ENCODE data around the gene RPS3. TPM values are rescaled to one million over a fixed set of nuclear protein-coding genes. Genes with fewer than 3 reads are reported as not detected.

The RPS3 gene
- total RNA-seq, 1 donor from 2014 or later: 7,110 TPM

DNA sequence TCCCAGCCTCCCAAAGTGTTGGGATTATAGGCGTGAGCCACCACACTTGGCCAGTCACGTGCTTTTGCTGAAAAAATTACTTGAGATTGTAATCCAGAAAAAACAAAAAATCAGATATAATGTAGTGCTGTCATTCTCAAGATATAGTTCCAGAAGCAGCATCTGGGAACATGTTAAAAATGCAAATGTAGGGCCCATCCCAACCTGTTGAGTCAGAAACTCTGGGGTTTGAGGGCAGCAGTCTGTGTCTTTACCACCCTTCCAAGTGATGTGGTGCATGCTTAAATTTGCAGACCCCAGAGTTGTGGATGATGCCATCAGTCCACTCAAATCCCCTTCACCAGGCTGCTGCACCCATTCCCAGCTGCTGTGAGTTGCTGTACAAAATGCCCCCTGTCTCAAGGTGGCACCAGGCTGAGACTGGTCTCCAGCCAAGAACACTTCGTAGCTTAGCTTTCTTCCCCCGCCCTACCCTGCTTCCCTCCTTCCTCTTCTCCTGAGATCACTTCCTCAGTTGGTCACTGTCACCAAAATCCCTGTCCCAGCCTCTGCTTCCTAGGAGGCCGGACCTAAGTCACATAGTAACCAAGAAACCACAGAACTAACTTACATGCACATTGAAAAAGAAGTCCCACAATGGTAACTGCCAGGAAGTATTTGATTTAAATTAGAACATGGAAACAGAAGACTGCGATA, 29.6 kb upstream of the RPS3 start:
- Histone ChIP-seq H3K36me3 (ENCODE audit: control insufficient read depth, insufficient read depth, low read length) (no peaks in the 10 kb centered on the region), H3K4me3 (ENCODE audit: low read depth, low read length) (no peak overlapping the region), H3K27me3 (ENCODE audit: control insufficient read depth, insufficient read depth, low read length) (peaks cover 9% of the 10 kb centered on the region)
- FAIRE-seq (no peak), DNase-seq (ENCODE audit: low read depth) (no peak)
- TF ChIP-seq, protein P1, sequence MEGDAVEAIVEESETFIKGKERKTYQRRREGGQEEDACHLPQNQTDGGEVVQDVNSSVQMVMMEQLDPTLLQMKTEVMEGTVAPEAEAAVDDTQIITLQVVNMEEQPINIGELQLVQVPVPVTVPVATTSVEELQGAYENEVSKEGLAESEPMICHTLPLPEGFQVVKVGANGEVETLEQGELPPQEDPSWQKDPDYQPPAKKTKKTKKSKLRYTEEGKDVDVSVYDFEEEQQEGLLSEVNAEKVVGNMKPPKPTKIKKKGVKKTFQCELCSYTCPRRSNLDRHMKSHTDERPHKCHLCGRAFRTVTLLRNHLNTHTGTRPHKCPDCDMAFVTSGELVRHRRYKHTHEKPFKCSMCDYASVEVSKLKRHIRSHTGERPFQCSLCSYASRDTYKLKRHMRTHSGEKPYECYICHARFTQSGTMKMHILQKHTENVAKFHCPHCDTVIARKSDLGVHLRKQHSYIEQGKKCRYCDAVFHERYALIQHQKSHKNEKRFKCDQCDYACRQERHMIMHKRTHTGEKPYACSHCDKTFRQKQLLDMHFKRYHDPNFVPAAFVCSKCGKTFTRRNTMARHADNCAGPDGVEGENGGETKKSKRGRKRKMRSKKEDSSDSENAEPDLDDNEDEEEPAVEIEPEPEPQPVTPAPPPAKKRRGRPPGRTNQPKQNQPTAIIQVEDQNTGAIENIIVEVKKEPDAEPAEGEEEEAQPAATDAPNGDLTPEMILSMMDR (IDR thresholded peaks at IDR 0.05; ENCODE audit: insufficient read depth, low read length, severe bottlenecking): no peak

DNA sequence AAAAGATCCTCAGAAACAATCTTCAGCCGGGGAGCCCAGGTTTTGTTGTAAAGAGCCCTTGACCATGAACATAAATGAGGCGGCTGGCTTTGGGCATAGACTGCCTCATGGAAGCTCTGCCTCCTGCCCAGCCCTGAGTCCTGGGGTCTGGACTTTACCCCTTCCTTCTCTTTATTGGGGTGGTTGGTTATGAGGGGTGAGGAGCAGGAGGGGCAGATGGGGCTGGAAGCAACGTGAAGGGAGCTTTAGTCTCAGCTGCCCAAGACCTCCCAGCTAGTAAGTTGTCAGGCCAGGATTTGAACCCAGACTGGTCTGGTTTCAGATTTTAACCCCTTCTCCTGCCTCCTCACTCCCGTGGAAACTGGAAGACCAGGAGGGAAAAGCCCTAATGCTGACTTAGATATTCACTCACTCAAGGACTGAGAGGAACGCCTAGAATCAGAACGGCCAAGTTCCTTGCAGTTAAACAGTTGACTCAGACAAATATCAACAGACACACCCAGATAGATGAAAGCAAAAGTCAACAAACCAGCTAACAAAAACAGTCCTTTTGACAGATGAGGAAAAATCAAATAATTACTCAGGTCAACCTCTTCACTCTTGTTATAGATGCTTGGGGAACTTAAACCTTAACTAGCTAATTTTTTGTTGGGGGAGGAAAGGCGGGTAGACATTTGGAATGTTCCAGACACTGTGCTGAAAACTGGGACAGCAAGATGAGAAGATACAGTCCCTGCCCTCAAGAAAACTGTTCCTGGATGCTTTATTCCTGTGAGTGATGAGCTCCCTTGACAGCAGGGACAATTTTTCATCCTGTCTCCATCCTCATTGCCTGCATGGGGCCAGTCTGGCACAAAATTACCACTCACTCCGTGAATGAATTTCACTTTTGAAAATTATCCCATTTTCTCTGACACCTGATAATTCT, 27.1 kb upstream of the RPS3 start:
- no peaks in the 10 kb centered on the region for H3K36me3 ChIP-seq (ENCODE audit: control insufficient read depth, insufficient read depth, low read length)
- no peak for FAIRE-seq
- TF ChIP-seq, protein P1 (IDR thresholded peaks at IDR 0.05; ENCODE audit: insufficient read depth, low read length, severe bottlenecking): no peak

GRCh38 chr11:75373201-75373600, 26.1 kb upstream of the RPS3 start:
- FAIRE-seq (no peak), DNase-seq (ENCODE audit: low read depth) (no peak)
- no peaks in the 10 kb centered on the region for H3K36me3 ChIP-seq (ENCODE audit: control insufficient read depth, insufficient read depth, low read length)
- H3K4me3 ChIP-seq (ENCODE audit: low read depth, low read length): no peak overlapping the region
- peaks cover 10% of the 10 kb centered on the region for H3K27me3 ChIP-seq (ENCODE audit: control insufficient read depth, insufficient read depth, low read length)
- TF ChIP-seq, protein P1 (IDR thresholded peaks at IDR 0.05; ENCODE audit: insufficient read depth, low read length, severe bottlenecking): no peak

More for the DNA sequence above, 27.1 kb upstream of the RPS3 start:
- Histone ChIP-seq H3K27me3 (ENCODE audit: control insufficient read depth, insufficient read depth, low read length) (peaks cover 10% of the 10 kb centered on the region), H3K4me3 (ENCODE audit: low read depth, low read length) (no peak overlapping the region)
- peak; percentile 91 for DNase-seq (ENCODE audit: low read depth)

- peaks cover 7% of the 10 kb centered on the region for H3K27me3 ChIP-seq (ENCODE audit: control insufficient read depth, insufficient read depth, low read length)
- TF ChIP-seq, protein P1 (IDR thresholded peaks at IDR 0.05; ENCODE audit: insufficient read depth, low read length, severe bottlenecking): no peak
- H3K36me3 ChIP-seq (ENCODE audit: control insufficient read depth, insufficient read depth, low read length): no peaks in the 10 kb centered on the region
- FAIRE-seq (no peak), DNase-seq (ENCODE audit: low read depth) (no peak)
- no peak overlapping the region for H3K4me3 ChIP-seq (ENCODE audit: low read depth, low read length)
These were observed 24.7 kb upstream of the RPS3 start for GRCh38 chr11:75374646-75375045.

DNA sequence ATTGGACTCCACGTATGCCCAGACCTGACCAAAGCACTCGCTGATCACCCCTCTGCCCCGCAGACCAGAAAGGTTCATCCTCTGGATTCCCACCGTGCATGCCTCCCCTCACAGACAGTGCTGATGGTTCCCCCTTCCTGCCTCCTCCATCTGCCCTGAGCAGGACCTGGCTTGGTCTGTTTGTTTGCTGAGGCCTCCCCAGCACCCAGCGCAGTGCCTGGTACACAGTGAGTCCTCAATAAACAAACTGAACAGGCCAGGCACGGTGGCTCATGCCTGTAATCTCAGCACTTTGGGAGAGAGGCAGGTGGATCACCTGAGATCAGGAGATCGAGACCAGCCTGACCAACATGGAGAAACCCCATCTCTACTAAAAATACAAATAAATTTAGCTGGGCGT, 23.7 kb upstream of the RPS3 start:
- H3K27me3 ChIP-seq (ENCODE audit: control insufficient read depth, insufficient read depth, low read length): peaks cover 5% of the 10 kb centered on the region
- TF ChIP-seq, protein P1 (IDR thresholded peaks at IDR 0.05; ENCODE audit: insufficient read depth, low read length, severe bottlenecking): no peak
- FAIRE-seq: no peak
- DNase-seq (ENCODE audit: low read depth): no peak
- no peak overlapping the region for H3K4me3 ChIP-seq (ENCODE audit: low read depth, low read length)
- no peaks in the 10 kb centered on the region for H3K36me3 ChIP-seq (ENCODE audit: control insufficient read depth, insufficient read depth, low read length)

Measured in bronchial epithelial cell (primary cell).